ENCODE results near the gene CHL1. TPM values are rescaled to one million over a fixed set of nuclear protein-coding genes. Genes with fewer than 3 reads are reported as not detected.

CHL1 gene
- total RNA-seq: 1.8 TPM

GRCh38 chr3:196311-197148 lies at the start of gene CHL1:
Gene CHL1, plus strand, starts transcription at chr3:196763. Its CDS starts 123,014 bp downstream, at chr3:319777.
- H3K4me1 ChIP-seq (ENCODE audit: insufficient read depth, low read length): no peaks in the 10 kb centered on the region
- no peaks in the 10 kb centered on the region for H3K9me3 ChIP-seq (ENCODE audit: low read depth, low read length)
- H3K27me3 ChIP-seq (ENCODE audit: insufficient read depth, low read length): peaks cover 53% of the 10 kb centered on the region
- no peak within 1 kb of the TSS for H3K4me3 ChIP-seq (ENCODE audit: low read length)

- H3K4me3 ChIP-seq (ENCODE audit: low read length): no peak overlapping the region
- no peaks in the 10 kb centered on the region for H3K27me3 ChIP-seq (ENCODE audit: insufficient read depth, low read length)
- H3K4me1 ChIP-seq (ENCODE audit: insufficient read depth, low read length): no peaks in the 10 kb centered on the region
- no peaks in the 10 kb centered on the region for H3K9me3 ChIP-seq (ENCODE audit: low read depth, low read length)
These were observed 44.9 kb upstream of the CHL1 start for GRCh38 chr3:151614-152189.

- no peaks in the 10 kb centered on the region for H3K27me3 ChIP-seq (ENCODE audit: insufficient read depth, low read length)
- H3K9me3 ChIP-seq (ENCODE audit: low read depth, low read length): no peaks in the 10 kb centered on the region
- H3K4me3 ChIP-seq (ENCODE audit: low read length): no peak overlapping the region
- no peaks in the 10 kb centered on the region for H3K4me1 ChIP-seq (ENCODE audit: insufficient read depth, low read length)
These were observed 36.6 kb upstream of the CHL1 start for GRCh38 chr3:159974-160373.

- Histone ChIP-seq H3K9me3 (ENCODE audit: low read depth, low read length) (no peaks in the 10 kb centered on the region), H3K27me3 (ENCODE audit: insufficient read depth, low read length) (no peaks in the 10 kb centered on the region), H3K4me3 (ENCODE audit: low read length) (no peak overlapping the region), H3K4me1 (ENCODE audit: insufficient read depth, low read length) (no peaks in the 10 kb centered on the region)
These were observed 30.5 kb upstream of the CHL1 start for GRCh38 chr3:166071-166470.

GRCh38 chr3:166799-167198 lies 29.8 kb upstream of the CHL1 start:
- Histone ChIP-seq H3K4me1 (ENCODE audit: insufficient read depth, low read length) (no peaks in the 10 kb centered on the region), H3K27me3 (ENCODE audit: insufficient read depth, low read length) (no peaks in the 10 kb centered on the region), H3K9me3 (ENCODE audit: low read depth, low read length) (no peaks in the 10 kb centered on the region), H3K4me3 (ENCODE audit: low read length) (no peak overlapping the region)

GRCh38 chr3:173886-174285 lies 22.7 kb upstream of the CHL1 start:
- H3K27me3 ChIP-seq (ENCODE audit: insufficient read depth, low read length): no peaks in the 10 kb centered on the region
- no peak overlapping the region for H3K4me3 ChIP-seq (ENCODE audit: low read length)
- H3K4me1 ChIP-seq (ENCODE audit: insufficient read depth, low read length): no peaks in the 10 kb centered on the region
- H3K9me3 ChIP-seq (ENCODE audit: low read depth, low read length): no peaks in the 10 kb centered on the region

- Histone ChIP-seq H3K27me3 (ENCODE audit: insufficient read depth, low read length) (no peaks in the 10 kb centered on the region), H3K4me1 (ENCODE audit: insufficient read depth, low read length) (no peaks in the 10 kb centered on the region), H3K4me3 (ENCODE audit: low read length) (no peak overlapping the region), H3K9me3 (ENCODE audit: low read depth, low read length) (no peaks in the 10 kb centered on the region)
These were observed 11.6 kb upstream of the CHL1 start for GRCh38 chr3:184976-185375.

GRCh38 chr3:192215-192929 lies 4.2 kb upstream of the CHL1 start:
- no peaks in the 10 kb centered on the region for H3K4me1 ChIP-seq (ENCODE audit: insufficient read depth, low read length)
- H3K4me3 ChIP-seq (ENCODE audit: low read length): no peak overlapping the region
- peaks cover 29% of the 10 kb centered on the region for H3K27me3 ChIP-seq (ENCODE audit: insufficient read depth, low read length)
- no peaks in the 10 kb centered on the region for H3K9me3 ChIP-seq (ENCODE audit: low read depth, low read length)

- Histone ChIP-seq H3K4me1 (ENCODE audit: insufficient read depth, low read length) (no peaks in the 10 kb centered on the region), H3K4me3 (ENCODE audit: low read length) (no peak overlapping the region), H3K9me3 (ENCODE audit: low read depth, low read length) (no peaks in the 10 kb centered on the region), H3K27me3 (ENCODE audit: insufficient read depth, low read length) (peaks cover 40% of the 10 kb centered on the region)
These were observed 2.6 kb upstream of the CHL1 start for GRCh38 chr3:194001-194400.

GRCh38 chr3:194421-194820 lies 2.1 kb upstream of the CHL1 start:
- peaks cover 44% of the 10 kb centered on the region for H3K27me3 ChIP-seq (ENCODE audit: insufficient read depth, low read length)
- no peak overlapping the region for H3K4me3 ChIP-seq (ENCODE audit: low read length)
- no peaks in the 10 kb centered on the region for H3K9me3 ChIP-seq (ENCODE audit: low read depth, low read length)
- H3K4me1 ChIP-seq (ENCODE audit: insufficient read depth, low read length): no peaks in the 10 kb centered on the region

GRCh38 chr3:195666-196065 lies 897 bp upstream of the CHL1 start:
- Histone ChIP-seq H3K9me3 (ENCODE audit: low read depth, low read length) (no peaks in the 10 kb centered on the region), H3K4me1 (ENCODE audit: insufficient read depth, low read length) (no peaks in the 10 kb centered on the region), H3K4me3 (ENCODE audit: low read length) (no peak overlapping the region), H3K27me3 (ENCODE audit: insufficient read depth, low read length) (peaks cover 53% of the 10 kb centered on the region)

GRCh38 chr3:197149-197827 lies 725 bp downstream of the CHL1 start:
- Histone ChIP-seq H3K27me3 (ENCODE audit: insufficient read depth, low read length) (peaks cover 53% of the 10 kb centered on the region), H3K4me1 (ENCODE audit: insufficient read depth, low read length) (no peaks in the 10 kb centered on the region), H3K4me3 (ENCODE audit: low read length) (no peak overlapping the region), H3K9me3 (ENCODE audit: low read depth, low read length) (no peaks in the 10 kb centered on the region)

- Histone ChIP-seq H3K9me3 (ENCODE audit: low read depth, low read length) (no peaks in the 10 kb centered on the region), H3K27me3 (ENCODE audit: insufficient read depth, low read length) (peaks cover 53% of the 10 kb centered on the region), H3K4me1 (ENCODE audit: insufficient read depth, low read length) (no peaks in the 10 kb centered on the region), H3K4me3 (ENCODE audit: low read length) (no peak overlapping the region)
These were observed 1.4 kb downstream of the CHL1 start for GRCh38 chr3:197828-198491.

- peaks cover 47% of the 10 kb centered on the region for H3K27me3 ChIP-seq (ENCODE audit: insufficient read depth, low read length)
- no peaks in the 10 kb centered on the region for H3K9me3 ChIP-seq (ENCODE audit: low read depth, low read length)
- no peak overlapping the region for H3K4me3 ChIP-seq (ENCODE audit: low read length)
- no peaks in the 10 kb centered on the region for H3K4me1 ChIP-seq (ENCODE audit: insufficient read depth, low read length)
These were observed 3.3 kb downstream of the CHL1 start for GRCh38 chr3:199835-200234.

All from mononuclear cell (primary cell).